ENCODE data around the gene OR10H5.
A peak's percentile ranks its signal among the peaks of the same experiment; 100 is the strongest.
"Not testable (repeated sequence)": the region's sequence is repeated elsewhere in the genome, so short reads cannot be mapped to it uniquely, and the experiment has no call there.

OR10H5 gene

DNA sequence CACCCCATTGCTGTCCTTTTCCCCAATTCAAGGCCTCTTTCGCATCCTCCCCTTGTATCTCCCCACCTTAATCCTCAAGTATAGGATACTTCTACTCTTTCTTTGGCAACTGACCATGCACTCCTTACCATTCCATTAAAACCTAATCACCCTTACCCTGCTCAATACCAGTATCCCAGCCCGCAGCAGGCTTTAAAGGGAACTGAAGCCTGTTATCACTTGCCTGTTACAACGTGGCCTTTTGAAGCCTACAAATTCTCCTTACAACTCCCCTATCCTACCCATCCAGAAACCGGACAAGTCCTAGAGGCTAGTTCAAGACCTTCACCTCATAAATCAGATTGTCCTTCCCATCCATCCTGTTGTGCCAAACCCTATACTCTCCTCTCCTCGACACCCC lies 44.2 kb downstream of the OR10H5 start:
- TF ChIP-seq, protein P1, sequence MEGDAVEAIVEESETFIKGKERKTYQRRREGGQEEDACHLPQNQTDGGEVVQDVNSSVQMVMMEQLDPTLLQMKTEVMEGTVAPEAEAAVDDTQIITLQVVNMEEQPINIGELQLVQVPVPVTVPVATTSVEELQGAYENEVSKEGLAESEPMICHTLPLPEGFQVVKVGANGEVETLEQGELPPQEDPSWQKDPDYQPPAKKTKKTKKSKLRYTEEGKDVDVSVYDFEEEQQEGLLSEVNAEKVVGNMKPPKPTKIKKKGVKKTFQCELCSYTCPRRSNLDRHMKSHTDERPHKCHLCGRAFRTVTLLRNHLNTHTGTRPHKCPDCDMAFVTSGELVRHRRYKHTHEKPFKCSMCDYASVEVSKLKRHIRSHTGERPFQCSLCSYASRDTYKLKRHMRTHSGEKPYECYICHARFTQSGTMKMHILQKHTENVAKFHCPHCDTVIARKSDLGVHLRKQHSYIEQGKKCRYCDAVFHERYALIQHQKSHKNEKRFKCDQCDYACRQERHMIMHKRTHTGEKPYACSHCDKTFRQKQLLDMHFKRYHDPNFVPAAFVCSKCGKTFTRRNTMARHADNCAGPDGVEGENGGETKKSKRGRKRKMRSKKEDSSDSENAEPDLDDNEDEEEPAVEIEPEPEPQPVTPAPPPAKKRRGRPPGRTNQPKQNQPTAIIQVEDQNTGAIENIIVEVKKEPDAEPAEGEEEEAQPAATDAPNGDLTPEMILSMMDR (IDR thresholded peaks at IDR 0.05): no peak
- TF ChIP-seq ZFX (IDR thresholded peaks at IDR 0.05; ENCODE audit: borderline replicate concordance): no peak
- H3K27ac ChIP-seq: no peak overlapping the region

DNA sequence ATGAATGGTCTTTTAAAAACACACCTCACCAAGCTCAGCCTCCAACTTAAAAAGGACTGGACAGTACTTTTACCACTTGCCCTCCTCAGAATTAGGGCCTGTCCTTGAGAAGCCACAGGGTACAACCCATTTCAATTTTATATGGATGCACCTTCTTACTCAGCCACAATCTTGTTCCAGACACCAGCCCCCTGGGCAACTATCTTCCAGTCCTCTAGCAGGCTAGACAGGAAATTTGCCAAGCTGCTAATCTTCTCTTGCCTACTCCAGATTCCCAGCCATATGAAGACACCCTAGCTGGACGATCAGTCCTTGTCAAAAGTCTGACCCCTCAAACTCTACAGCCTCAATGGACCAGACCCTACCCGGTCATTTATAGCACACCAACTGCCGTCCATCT lies 46.8 kb downstream of the OR10H5 start:
- H3K27ac ChIP-seq: not testable (repeated sequence)

DNA sequence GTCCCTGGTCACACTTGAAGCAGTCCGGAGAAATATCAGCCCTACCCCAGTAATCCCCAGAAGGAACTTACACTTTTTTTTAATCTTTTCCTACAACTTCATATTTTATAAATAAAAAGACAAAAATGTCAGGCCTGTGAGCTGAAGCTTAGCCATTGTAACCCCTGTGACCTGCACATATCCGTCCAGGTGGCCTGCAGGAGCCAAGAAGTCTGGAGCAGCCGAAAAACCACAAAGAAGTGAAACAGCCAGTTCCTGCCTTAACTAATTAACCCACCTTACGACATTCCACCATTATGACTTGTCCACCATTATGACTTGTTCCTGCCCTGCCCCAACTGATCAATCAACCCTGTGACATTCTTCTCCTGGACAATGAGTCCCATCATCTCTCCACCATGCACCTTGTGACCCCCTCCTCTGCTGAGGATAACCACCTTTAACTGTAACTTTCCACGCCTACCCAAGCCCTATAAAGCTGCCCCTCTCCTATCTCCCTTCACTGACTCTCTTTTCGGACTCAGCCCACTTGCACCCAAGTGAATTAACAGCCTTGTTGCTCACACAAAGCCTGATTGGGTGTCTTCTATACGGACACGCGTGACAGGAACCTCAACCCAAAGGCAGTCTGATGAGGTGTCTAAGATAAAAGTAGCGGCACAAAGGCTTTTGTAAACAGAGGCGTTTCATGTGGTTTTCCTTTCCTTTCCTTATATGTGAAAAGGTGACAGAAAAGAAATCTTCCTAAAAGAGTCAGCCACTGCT lies 48.3 kb downstream of the OR10H5 start:
- peak overlapping the region; percentile 75 for H3K27ac ChIP-seq

DNA sequence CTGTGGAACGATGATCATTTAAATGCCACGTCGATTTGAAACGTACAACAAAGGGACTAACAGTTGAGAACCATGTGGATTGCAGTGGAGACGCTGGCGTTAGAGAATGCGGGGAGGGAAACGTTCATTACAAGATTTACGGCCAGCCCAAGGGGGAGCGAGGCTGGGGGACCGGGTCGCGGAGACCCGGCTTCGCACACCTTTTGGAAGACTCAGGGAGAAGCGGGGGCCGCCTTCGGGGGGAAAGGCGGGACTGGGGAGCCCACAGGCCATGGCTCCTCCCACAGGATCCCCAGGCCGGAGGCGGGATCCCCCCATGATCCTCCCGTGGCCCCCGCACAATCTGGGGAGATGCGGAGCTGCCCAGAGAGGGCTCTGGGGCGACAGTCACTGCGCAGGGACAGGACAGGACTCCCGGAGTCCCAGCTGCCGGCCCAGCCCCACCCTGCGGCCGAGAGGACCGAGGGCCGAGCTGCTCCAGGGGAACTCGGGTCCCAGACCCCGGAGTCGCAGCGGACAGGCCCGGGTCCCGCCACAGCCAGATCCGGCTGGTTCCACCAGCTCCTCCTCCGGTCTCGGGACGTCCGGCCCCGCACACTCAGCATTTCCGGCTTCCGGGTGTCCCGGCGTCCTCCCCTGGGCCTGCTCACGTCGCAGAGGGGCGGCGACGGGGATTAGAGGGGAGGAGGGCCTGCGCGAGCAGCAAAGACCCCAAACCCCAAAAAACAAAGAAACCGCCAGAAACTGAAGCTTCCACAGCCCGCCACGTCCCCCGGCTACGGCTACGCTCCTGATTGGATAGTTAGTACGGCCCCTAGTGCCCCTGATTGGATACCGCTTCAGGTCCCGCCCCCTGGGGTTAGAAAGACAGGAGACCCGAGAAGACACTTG lies 49.1 kb downstream of the OR10H5 start:
- H3K27ac ChIP-seq: peak overlapping the region; percentile 75
- TF ChIP-seq ZFX (IDR thresholded peaks at IDR 0.05; ENCODE audit: borderline replicate concordance): no peak
- TF ChIP-seq, protein P1 (IDR thresholded peaks at IDR 0.05): no peak

DNA sequence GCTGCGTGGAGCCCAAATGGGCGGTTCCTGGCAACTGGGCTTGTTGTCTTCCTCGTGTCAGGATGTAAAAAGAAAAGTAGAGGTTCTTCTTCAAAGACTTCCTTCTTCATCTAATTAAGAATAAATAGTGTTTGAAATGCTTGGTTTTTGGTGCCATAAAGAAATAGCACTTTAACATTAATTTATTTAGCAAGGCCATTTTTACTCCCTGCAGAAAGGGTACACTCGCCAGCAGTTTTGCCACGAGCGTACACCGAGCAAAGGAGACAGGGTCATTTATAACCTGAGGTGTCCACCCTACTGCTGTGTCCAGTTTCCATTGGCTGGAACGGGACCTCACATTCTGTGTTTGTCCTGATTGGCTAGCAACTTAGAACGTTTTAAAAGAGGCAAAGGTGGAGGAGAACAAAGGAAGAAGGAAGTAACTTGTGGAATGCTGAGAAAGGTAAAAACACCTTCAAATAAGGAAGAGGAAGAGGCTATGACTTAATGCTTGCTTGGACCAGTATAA lies 49.8 kb downstream of the OR10H5 start:
- peak overlapping the region; percentile 75 for H3K27ac ChIP-seq
- TF ChIP-seq ZFX (IDR thresholded peaks at IDR 0.05; ENCODE audit: borderline replicate concordance): no peak
- TF ChIP-seq, protein P1 (IDR thresholded peaks at IDR 0.05): no peak

DNA sequence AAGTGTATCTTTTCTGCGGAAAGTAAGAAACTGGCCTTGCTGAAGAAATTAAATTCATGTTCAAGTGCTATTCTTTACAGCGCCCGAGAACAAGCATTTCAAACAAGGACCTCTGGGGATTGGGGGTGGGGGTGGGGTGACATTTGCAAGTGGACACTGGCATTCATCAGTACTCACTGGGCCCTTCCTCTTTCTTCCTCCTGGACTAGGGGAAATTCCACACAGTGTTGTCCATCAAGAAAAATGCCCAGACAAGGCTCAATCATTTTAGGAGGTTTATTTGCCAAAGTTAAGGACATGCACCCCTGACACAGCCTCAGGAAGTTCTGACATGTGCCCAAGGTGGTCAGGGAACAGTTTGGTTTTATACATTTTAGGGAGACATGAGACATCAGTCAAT lies 50.9 kb downstream of the OR10H5 start:
- no peak overlapping the region for H3K27ac ChIP-seq
- TF ChIP-seq ZFX (IDR thresholded peaks at IDR 0.05; ENCODE audit: borderline replicate concordance): no peak
- TF ChIP-seq, protein P1 (IDR thresholded peaks at IDR 0.05): no peak

DNA sequence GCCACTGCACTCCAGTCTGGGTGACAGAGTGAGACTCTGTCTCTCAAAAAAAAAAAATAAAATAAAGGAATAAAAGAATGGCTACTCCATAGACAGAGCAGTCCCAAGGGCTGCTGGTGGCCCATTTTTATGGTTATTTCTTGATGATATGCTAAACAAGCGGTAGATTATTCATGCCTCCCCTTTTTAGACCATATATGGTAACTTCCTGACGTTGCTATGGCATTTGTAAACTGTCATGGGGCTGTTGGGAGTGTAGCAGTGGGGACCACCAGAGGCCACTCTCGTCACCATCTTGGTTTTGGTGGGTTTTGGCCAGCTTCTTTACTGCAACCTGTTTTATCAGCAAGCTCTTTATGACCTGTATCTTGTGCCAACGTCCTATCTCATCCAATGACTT lies 52.4 kb downstream of the OR10H5 start:
- H3K27ac ChIP-seq: not testable (repeated sequence)

DNA sequence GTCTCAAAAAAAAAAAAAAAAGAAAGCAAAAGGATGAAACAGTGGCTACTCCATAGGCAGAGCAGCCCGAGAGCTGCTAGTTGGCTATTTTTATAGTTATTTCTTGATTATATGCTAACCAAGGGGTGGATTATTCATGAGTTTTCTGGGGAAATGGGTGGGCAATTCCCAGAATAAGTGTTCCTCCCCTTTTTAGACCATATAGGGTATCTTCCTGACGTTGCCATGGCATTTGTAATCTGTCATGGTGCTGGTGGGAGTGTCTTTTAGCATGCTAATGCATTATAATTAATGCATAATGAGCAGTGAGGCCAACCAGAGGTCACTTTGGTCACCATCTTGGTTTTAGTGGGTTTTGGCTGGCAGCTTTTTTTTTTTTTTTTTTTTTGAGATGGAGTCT lies 53.4 kb downstream of the OR10H5 start:
- TF ChIP-seq ZFX (IDR thresholded peaks at IDR 0.05; ENCODE audit: borderline replicate concordance): no peak
- TF ChIP-seq, protein P1 (IDR thresholded peaks at IDR 0.05): no peak
- H3K27ac ChIP-seq: no peak overlapping the region

Data from 22Rv1 (cell line).